ENCODE results near the gene ALKBH5. TPM values are rescaled to one million over a fixed set of nuclear protein-coding genes. Genes with fewer than 3 reads are reported as not detected.

The ALKBH5 gene
- total RNA-seq, 1 donor from 2014 or later, result 99.1 TPM

DNA sequence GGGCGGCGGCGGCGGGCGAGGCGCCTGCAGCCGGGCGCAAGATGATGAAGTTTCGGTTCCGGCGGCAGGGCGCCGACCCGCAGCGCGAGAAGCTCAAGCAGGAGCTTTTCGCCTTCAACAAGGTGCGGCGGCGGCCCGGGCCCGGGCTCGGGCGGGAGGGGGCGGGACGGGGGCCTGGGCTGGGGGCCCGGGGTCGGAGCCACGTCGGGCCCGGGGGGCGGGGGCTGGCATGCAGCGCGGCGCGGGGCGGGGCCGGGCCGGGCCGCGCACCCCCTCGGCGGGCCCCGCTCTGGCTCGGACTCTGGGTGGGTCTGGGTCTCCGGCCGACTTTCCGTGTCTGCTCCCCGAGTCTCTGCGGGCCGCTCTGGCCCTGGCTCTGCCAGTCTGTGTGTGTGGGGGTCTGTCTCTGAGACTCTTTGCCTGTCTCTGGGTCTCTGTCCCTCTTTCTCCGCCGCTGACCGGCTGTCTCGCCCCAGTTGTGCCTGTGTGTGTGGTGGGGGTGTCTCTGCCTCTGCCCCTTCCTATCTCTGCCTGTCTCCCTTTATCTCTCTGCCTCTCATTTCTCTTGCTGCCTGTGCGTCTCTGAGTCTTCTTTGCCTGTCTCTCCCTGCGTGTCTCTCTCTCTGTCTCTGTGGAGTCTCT lies 42.1 kb downstream of the ALKBH5 start:
- no peak for TF ChIP-seq CTCF (IDR thresholded peaks at IDR 0.05)
- intact Hi-C loops (cut with DNase I), result no loop called here
- H3K36me3 ChIP-seq, result no peaks in the 10 kb centered on the region
- peak; percentile 72 for DNase-seq
- peak; percentile 5 for ATAC-seq
- peaks cover 12% of the 10 kb centered on the region for H3K4me1 ChIP-seq
- H3K4me3 ChIP-seq, result peak overlapping the region; percentile 61
- no peaks in the 10 kb centered on the region for H3K27me3 ChIP-seq
- H3K9me3 ChIP-seq, result no peaks in the 10 kb centered on the region
- no peak overlapping the region for H3K27ac ChIP-seq

GRCh38 chr17:18226284-18226945 lies 42.8 kb downstream of the ALKBH5 start:
- Histone ChIP-seq H3K36me3 (no peaks in the 10 kb centered on the region), H3K4me3 (peak overlapping the region; percentile 61), H3K27ac (no peak overlapping the region), H3K9me3 (no peaks in the 10 kb centered on the region), H3K27me3 (no peaks in the 10 kb centered on the region), H3K4me1 (peaks cover 12% of the 10 kb centered on the region)
- ATAC-seq (no peak), DNase-seq (no peak)
- no peak for TF ChIP-seq CTCF (IDR thresholded peaks at IDR 0.05)
- intact Hi-C loops (cut with DNase I), result no loop called here

GRCh38 chr17:18227635-18228034 lies 44.0 kb downstream of the ALKBH5 start:
- no peak for TF ChIP-seq CTCF (IDR thresholded peaks at IDR 0.05)
- Histone ChIP-seq H3K27me3 (no peaks in the 10 kb centered on the region), H3K4me3 (no peak overlapping the region), H3K27ac (no peak overlapping the region), H3K4me1 (peaks cover 12% of the 10 kb centered on the region), H3K9me3 (no peaks in the 10 kb centered on the region), H3K36me3 (no peaks in the 10 kb centered on the region)
- DNase-seq, result no peak
- intact Hi-C loops (cut with DNase I), result no loop called here
- no peak for ATAC-seq

GRCh38 chr17:18228176-18228682 lies 44.6 kb downstream of the ALKBH5 start:
- Histone ChIP-seq H3K4me3 (no peak overlapping the region), H3K9me3 (no peaks in the 10 kb centered on the region), H3K27me3 (no peaks in the 10 kb centered on the region), H3K36me3 (no peaks in the 10 kb centered on the region), H3K4me1 (peaks cover 12% of the 10 kb centered on the region), H3K27ac (no peak overlapping the region)
- DNase-seq (no peak), ATAC-seq (no peak)
- TF ChIP-seq CTCF (IDR thresholded peaks at IDR 0.05), result no peak
- intact Hi-C loops (cut with DNase I), result no loop called here

DNA sequence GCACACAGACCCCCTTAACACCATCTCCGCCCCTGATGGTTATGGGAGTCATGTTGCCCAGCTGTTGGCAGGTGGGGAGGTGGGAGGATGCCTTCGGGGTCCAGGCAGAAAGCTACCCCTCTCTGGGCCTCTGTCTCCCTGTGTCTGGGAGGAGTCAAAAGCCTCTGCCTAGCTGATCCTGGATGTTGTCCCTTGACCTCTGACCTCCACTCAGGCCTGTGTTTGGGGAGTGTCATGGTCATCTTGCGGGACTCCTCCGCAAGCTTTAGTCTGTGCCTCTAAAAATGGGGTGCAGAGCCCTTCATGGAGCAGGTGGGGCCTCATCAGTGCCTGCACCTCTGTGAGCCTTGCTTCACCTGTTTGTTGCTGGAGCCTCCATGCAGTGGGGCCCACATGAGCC lies 45.6 kb downstream of the ALKBH5 start:
- ATAC-seq (no peak), DNase-seq (no peak)
- Histone ChIP-seq H3K4me1 (peaks cover 12% of the 10 kb centered on the region), H3K4me3 (no peak overlapping the region), H3K36me3 (peaks cover 6% of the 10 kb centered on the region), H3K27ac (no peak overlapping the region), H3K9me3 (no peaks in the 10 kb centered on the region), H3K27me3 (no peaks in the 10 kb centered on the region)
- no peak for TF ChIP-seq CTCF (IDR thresholded peaks at IDR 0.05)
- intact Hi-C loops (cut with DNase I), result no loop called here
